Activated naive CD4-positive, alpha-beta T cell treated with anti-CD3 and anti-CD28 coated beads for 36 hours (primary cell): Measurements from ENCODE around the gene ANP32A. TPM values are rescaled to one million over a fixed set of nuclear protein-coding genes. Genes with fewer than 3 reads are reported as not detected.

Experiments used
- CTCF ChIA-PET: fragments of 350-600 bp; sonication (Branson Sonifier 250); formaldehyde crosslinking; loops from one replicate; lab custom pipeline; 2021; ENCODE audit warnings: antibody characterized with exemption; lab: Charles Lee
- DNase-seq: peaks from one replicate; pipeline ENCODE4 v3.0.0-alpha.2; 2020
- H3K27ac Mint-ChIP-seq: one replicate; pipeline ENCODE4 v1.8.0; 2021; ENCODE audit warnings: mild to moderate bottlenecking, mixed read lengths
- H3K27me3 Mint-ChIP-seq: one replicate; pipeline ENCODE4 v1.8.0; 2021; ENCODE audit warnings: low read depth, mixed read lengths
- H3K36me3 Mint-ChIP-seq: one replicate; pipeline ENCODE4 v1.8.0; 2021; ENCODE audit warnings: low read depth, mixed read lengths
- H3K4me1 Mint-ChIP-seq: one replicate; pipeline ENCODE4 v1.8.0; 2021; ENCODE audit warnings: low read depth, mixed read lengths
- H3K4me3 Mint-ChIP-seq: one replicate; pipeline ENCODE4 v1.8.0; 2021; ENCODE audit warnings: mild to moderate bottlenecking, moderate library complexity, mixed read lengths
- H3K9me3 Mint-ChIP-seq: one replicate; pipeline ENCODE4 v1.8.0; 2021; ENCODE audit warnings: mixed read lengths
- intact Hi-C: fragments of 100-400 bp; cut with micrococcal nuclease; formaldehyde crosslinking; loops from one replicate; pipeline ENCODE4 v1.15.1; 2023
- total RNA-seq, 2 experiments: library from RNA; stranded (reverse); gene quantifications; one replicate each; pipeline ENCODE4 v1.2.3, GENCODE V29; 2021

ANP32A gene
- total RNA-seq, 2 experiments from 2014 or later = 216 to 245 TPM

DNA sequence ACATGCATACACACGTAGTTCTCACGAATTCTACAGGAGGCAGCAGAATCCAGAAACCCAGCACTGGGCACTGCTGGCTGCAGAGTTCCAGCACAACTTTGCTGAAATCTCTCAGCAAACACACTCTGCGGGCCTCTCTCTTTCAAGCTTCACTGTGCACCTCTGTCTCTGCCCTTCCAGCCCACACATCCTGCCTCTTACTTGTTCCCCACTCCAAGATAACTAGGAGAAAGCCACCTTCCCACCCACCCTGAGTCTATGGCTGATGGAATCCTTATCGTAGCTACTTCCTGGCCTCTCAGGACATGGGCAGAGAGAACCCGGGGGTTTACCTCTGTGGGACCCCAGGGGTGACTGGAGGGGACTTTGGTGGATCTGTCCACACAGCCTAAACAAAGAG is 11.9 kb downstream of the ANP32A start:
- H3K4me1 Mint-ChIP-seq = peaks cover 86% of the 10 kb centered on the region
- H3K36me3 Mint-ChIP-seq = peaks cover 32% of the 10 kb centered on the region
- intact Hi-C loops = no loop called here
- H3K9me3 Mint-ChIP-seq = no peaks in the 10 kb centered on the region
- DNase-seq = no peak
- CTCF ChIA-PET = no interaction called here
- no peaks in the 10 kb centered on the region for H3K27me3 Mint-ChIP-seq
- no peak overlapping the region for H3K27ac Mint-ChIP-seq
- H3K4me3 Mint-ChIP-seq = no peak overlapping the region

DNA sequence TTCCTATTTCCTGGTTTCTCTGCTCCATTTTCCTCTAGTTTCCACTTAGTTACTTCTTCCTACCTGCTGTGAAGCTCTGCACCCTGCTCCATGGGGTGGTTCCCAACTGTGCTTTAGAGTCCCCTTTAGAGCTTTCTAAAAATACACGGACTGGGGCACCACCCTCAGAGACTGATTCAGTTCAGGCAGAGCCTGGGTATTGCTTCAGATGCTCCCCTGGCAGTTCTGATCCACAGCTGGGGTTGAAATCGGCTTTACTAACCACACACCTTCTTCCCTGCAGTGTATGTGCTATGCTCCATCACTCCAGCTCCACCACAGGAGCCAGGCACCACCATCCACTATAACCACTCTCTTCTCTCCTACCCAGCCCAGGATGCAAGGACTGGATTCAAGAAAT is 12.6 kb downstream of the ANP32A start:
- Mint-ChIP-seq H3K27ac (no peak overlapping the region), H3K4me3 (no peak overlapping the region), H3K36me3 (peaks cover 29% of the 10 kb centered on the region), H3K9me3 (no peaks in the 10 kb centered on the region), H3K4me1 (peaks cover 84% of the 10 kb centered on the region), H3K27me3 (no peaks in the 10 kb centered on the region)
- DNase-seq = no peak
- CTCF ChIA-PET = interaction anchor here (0.9 to 1.2 kb wide), 2 partner anchors 9 to 21 kb away, joined by 3 to 5 read pairs; no protein-coding TSS in a partner anchor
- intact Hi-C loops = no loop called here

DNA sequence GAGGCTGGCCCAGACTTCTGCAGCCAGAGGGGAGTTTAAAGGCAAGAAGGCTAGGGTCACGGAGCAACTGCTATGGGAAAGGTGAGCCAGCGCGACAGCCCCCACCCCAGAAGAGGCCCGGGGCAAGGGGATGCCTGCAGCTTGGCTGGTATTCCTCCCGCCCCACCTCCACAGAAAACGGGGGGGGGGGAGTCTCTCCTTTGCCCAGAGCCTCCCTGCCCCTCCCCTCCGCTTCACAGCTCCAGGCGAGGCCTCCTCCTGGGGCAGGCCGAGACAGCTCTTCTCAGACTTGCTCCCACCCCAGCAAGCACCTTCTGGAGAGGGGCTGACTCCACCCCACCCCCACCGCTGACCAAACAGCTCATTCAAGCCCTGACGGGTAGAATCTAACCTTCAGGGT is 13.4 kb downstream of the ANP32A start:
- intact Hi-C loops = no loop called here
- peaks cover 81% of the 10 kb centered on the region for H3K4me1 Mint-ChIP-seq
- peaks cover 27% of the 10 kb centered on the region for H3K36me3 Mint-ChIP-seq
- no peaks in the 10 kb centered on the region for H3K27me3 Mint-ChIP-seq
- H3K9me3 Mint-ChIP-seq = no peaks in the 10 kb centered on the region
- CTCF ChIA-PET = interaction anchor here (0.9 to 1.2 kb wide), 2 partner anchors 9 to 22 kb away, joined by 3 to 5 read pairs; no protein-coding TSS in a partner anchor
- no peak for DNase-seq
- no peak overlapping the region for H3K27ac Mint-ChIP-seq
- H3K4me3 Mint-ChIP-seq = no peak overlapping the region

DNA sequence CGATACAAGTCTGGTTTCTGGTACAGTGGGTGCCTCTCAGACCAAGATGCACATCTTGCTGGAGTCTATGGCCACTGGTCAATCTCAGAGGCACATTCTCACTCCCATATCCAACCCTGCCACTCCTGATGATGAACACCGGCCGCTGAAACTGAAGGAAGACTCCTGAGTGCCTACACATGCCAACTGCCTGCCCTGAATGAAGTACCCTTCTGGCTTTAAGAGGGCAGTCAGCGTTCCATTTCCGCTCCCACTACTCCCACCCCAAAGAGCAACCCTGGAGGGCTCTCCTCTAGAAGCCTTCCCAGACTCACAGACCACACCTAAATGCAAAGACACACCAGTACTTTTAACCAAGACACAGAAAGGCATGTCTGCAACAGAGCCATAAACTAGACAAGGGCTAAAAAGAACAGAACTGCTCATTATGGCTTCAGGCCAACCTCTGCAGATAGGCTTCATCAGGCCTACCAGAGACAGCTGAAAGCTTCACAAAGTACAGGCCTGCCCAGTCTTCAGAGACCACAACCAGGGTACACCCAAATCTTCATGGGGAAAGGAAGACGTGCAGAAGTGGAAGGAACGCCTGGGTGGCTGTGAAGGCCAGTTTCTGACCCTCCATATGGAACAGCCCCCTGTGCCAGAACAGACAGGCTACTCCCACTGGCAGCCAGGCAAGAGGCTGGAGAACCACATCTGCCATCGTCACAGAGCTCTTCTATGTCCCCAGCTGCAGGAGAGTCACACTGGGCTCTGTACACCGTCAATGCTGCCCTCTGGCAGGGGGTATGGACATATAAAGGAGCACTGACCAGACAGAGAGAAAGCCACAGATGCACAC is 14.3 kb downstream of the ANP32A start:
- intact Hi-C loops = no loop called here
- CTCF ChIA-PET = no interaction called here
- Mint-ChIP-seq H3K27me3 (no peaks in the 10 kb centered on the region), H3K4me1 (peaks cover 81% of the 10 kb centered on the region), H3K9me3 (no peaks in the 10 kb centered on the region), H3K4me3 (no peak overlapping the region), H3K27ac (no peak overlapping the region), H3K36me3 (peaks cover 27% of the 10 kb centered on the region)
- no peak for DNase-seq

DNA sequence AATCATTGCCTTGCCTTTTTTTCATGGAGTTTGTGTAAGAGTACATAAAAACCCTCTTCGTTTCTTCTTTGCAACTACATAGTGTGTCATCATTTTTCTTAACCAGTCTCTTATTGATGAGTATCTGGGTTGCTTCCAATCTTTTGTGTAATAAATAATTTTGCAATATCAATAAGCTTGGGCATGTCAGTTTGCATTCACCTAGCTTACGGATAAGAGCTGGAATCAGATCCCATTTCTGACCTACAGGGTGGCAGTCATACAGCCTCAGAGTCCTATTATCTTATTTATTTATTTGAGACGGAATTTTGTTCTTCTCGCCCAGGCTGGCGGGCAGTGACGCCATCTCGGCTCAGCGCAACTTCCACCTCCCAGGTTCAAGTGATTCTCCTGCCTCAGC is 18.3 kb downstream of the ANP32A start:
- H3K27ac Mint-ChIP-seq = no peak overlapping the region
- peaks cover 14% of the 10 kb centered on the region for H3K36me3 Mint-ChIP-seq
- CTCF ChIA-PET = interaction anchor here (1.1 kb wide), 1 partner anchor 11 kb away, joined by 3 read pairs; no protein-coding TSS in a partner anchor
- H3K27me3 Mint-ChIP-seq = no peaks in the 10 kb centered on the region
- intact Hi-C loops = no loop called here
- H3K9me3 Mint-ChIP-seq = no peaks in the 10 kb centered on the region
- H3K4me3 Mint-ChIP-seq = no peak overlapping the region
- H3K4me1 Mint-ChIP-seq = peaks cover 81% of the 10 kb centered on the region
- DNase-seq = no peak

DNA sequence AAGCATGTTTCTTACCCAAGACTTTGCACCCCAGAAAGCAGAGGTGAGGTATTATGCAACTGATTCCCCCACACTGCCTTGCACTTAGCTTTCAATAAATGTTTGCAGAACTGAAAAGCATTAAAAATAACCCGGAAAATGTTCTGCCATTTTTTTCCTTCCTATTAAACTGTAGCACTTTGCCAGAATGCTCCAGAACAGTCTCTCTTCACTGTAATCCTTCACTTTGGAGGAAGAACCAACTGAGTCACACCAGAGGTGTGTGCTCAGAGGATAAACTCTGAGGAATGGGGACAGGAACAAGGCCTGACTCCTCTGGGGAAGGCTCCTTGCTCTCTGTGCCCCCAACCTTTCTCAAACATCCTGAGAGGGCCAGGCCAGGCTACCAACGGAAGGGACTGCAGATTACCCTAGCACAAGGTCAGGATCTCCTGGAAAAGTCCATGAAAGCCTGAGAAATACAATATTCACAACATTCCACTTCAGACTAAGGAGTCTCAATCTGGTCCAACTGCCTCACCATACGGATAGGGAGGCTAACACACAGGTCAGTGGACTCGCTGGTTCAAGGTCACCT is 19.0 kb downstream of the ANP32A start:
- Mint-ChIP-seq H3K27ac (no peak overlapping the region), H3K9me3 (no peaks in the 10 kb centered on the region), H3K4me1 (peaks cover 84% of the 10 kb centered on the region), H3K27me3 (no peaks in the 10 kb centered on the region), H3K36me3 (peaks cover 11% of the 10 kb centered on the region), H3K4me3 (no peak overlapping the region)
- DNase-seq = no peak
- CTCF ChIA-PET = no interaction called here
- intact Hi-C loops = no loop called here

DNA sequence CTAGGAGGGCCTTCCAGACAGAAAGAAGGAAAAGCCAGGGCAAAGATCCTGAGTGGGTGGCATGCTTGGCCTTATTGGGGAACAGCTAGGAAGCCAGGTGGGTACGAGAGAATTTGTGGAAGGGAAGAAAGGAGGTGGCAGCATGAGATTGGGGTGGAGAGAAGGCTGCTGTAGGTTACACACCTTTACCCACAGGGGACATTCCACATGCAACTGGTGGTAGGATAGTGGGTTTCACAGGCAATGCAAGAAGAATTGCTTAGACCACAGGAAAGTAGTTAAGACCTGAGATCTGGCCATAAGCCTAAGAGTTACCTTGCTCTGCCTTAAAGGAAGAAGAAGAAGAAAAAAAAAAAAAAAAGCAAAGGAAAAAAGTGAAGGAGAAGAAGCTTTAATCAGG is 19.8 kb downstream of the ANP32A start:
- Mint-ChIP-seq H3K4me3 (no peak overlapping the region), H3K27me3 (no peaks in the 10 kb centered on the region), H3K4me1 (peaks cover 84% of the 10 kb centered on the region), H3K27ac (no peak overlapping the region), H3K36me3 (peaks cover 11% of the 10 kb centered on the region), H3K9me3 (no peaks in the 10 kb centered on the region)
- CTCF ChIA-PET = no interaction called here
- intact Hi-C loops = no loop called here
- no peak for DNase-seq

DNA sequence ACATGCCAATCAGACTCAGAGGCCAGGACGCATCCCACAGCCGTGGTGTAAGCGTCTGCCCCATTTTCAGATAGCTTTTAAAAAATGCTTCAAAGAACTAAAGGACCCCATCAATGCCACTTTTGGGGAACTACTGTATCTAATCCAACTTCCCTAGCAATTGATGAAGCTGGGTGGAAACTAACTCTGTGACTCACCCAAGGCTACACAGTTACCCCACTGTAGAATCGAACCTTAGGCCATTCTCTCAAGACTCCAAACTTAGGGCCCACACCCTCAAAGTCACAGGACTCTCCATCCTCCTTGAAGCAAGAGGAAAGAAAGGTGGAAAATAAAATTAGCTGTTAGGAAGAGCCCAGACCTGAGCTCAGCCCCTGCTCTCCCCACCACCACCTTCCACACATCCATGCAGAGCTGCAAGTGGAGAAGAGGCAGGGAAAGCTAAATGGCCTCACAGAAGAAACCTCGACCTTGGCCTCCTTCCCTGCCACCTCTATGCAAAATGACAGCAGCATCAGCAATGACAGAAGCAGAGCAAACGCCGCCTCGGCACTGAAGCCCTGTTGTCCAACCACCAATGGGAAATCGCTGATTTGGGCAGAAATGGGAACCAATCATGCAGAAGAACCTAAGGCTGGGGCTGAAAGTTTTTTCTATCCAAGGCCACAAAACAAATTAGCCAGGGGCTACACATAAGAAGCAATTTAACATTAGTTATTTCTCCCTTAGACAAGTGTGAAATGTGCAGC is 22.2 kb downstream of the ANP32A start:
- peaks cover 92% of the 10 kb centered on the region for H3K4me1 Mint-ChIP-seq
- intact Hi-C loops = loop anchor here (10.0 kb wide), 1 partner anchor 744 kb away; the partner anchor contains the start of gene PIAS1
- no peak overlapping the region for H3K4me3 Mint-ChIP-seq
- peaks cover 10% of the 10 kb centered on the region for H3K36me3 Mint-ChIP-seq
- CTCF ChIA-PET = interaction anchor here (1.0 to 1.3 kb wide), 3 partner anchors 9 to 30 kb away, joined by 3 to 5 read pairs (median 3); no protein-coding TSS in a partner anchor
- no peaks in the 10 kb centered on the region for H3K9me3 Mint-ChIP-seq
- H3K27ac Mint-ChIP-seq = no peak overlapping the region
- no peaks in the 10 kb centered on the region for H3K27me3 Mint-ChIP-seq
- DNase-seq = no peak

DNA sequence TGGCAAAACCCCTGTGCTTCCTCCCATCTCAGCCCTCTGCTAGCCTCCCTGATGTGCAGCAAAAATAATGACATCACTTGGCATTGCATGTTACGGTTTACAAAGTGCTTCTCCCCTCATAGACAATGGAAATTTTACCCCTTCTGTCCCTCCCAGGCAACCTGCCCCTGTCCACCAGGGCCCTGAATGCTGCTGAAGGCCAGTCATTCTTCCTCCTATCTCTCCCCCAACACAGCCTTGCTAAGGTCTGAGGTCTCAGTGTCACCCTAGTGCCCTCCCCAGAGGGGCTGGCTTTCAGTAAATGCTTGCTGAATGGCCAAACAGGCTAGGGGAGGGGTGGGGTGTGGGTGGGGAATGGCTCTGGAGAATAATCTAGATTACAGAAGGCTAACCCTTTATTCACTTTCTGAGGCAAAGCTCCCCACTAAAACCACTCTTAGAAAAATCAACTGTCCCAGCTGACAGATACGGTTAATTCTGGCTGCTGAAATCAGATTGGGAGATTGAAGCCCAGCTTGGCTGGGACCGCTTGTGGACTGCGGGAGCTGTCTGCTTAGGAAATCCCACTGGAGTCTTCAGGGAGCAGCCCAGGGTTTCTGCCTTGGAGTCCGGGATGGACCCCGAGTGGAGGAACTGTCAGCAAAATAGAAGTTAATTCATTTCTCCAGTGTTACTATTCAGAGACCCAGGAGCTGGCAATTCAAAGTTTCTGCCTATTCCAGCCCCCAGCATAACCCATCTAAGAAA is 22.9 kb downstream of the ANP32A start:
- Mint-ChIP-seq H3K4me1 (peaks cover 93% of the 10 kb centered on the region), H3K9me3 (no peaks in the 10 kb centered on the region), H3K27me3 (no peaks in the 10 kb centered on the region), H3K36me3 (peaks cover 12% of the 10 kb centered on the region), H3K4me3 (no peak overlapping the region), H3K27ac (peak overlapping the region; percentile 25)
- CTCF ChIA-PET = interaction anchor here (0.7 to 1.3 kb wide), 3 partner anchors 10 to 77 kb away, joined by 3 to 5 read pairs (median 3); no protein-coding TSS in a partner anchor
- intact Hi-C loops = loop anchor here (10.0 kb wide), 1 partner anchor 743 kb away; the partner anchor contains the start of gene PIAS1
- no peak for DNase-seq

DNA sequence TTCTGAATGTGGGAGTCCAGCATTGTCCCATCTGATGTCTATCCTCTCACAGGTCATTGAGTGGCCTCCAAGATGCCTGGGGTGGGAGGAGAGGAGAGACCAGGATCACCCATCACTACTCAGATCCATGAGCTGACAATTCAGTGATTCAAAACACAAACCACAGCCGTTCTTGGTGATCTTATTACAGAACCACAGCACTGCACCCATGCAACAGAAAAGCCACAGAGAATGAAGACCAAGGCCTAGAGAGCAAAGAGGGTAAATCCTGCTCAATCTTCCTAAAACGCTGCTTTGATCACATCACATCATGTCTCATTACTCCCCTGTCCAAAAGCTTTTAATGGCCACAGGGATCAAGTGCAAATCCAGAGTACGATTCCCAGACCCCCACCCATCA is 23.5 kb downstream of the ANP32A start:
- Mint-ChIP-seq H3K4me3 (no peak overlapping the region), H3K27ac (peak overlapping the region; percentile 7), H3K4me1 (peaks cover 95% of the 10 kb centered on the region), H3K27me3 (no peaks in the 10 kb centered on the region), H3K36me3 (peaks cover 12% of the 10 kb centered on the region), H3K9me3 (no peaks in the 10 kb centered on the region)
- intact Hi-C loops = loop anchor here (10.0 kb wide), 1 partner anchor 742 kb away; the partner anchor contains the start of gene PIAS1
- DNase-seq = peak; percentile 47
- CTCF ChIA-PET = interaction anchor here (0.7 kb wide), 1 partner anchor 77 kb away, joined by 3 read pairs; no protein-coding TSS in a partner anchor

DNA sequence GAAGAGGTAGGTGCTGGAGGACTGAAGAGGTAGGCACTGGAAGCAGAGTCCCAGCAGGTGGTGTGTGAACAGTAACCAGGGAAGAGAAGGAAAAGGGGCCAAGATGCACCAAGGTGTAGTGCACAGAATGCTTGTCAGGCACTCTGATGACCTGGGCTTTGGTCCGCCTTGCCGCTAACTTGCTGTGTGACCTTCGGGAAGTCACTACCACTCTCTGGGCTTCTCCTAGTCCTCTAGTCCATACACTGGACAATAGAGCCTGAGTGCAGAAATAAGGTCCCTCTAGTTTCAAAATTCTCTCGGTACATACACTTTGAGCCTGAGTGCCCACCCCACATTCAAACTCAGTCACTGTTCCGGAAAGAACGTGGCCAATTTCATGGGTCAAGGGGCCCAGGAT is 24.1 kb downstream of the ANP32A start:
- Mint-ChIP-seq H3K36me3 (peaks cover 12% of the 10 kb centered on the region), H3K4me1 (peaks cover 95% of the 10 kb centered on the region), H3K27me3 (no peaks in the 10 kb centered on the region), H3K9me3 (no peaks in the 10 kb centered on the region), H3K27ac (no peak overlapping the region), H3K4me3 (no peak overlapping the region)
- intact Hi-C loops = loop anchor here (10.0 kb wide), 1 partner anchor 742 kb away; the partner anchor contains the start of gene PIAS1
- DNase-seq = no peak
- CTCF ChIA-PET = interaction anchor here (1.2 kb wide), 1 partner anchor 79 kb away, joined by 5 read pairs; no protein-coding TSS in a partner anchor
